H9 (cell line): Measurements from ENCODE around the gene TOP3B. TPM values are rescaled to one million over a fixed set of nuclear protein-coding genes. Genes with fewer than 3 reads are reported as not detected.

Experiments used
- DNase-seq: peaks from one replicate; pipeline ENCODE4 v3.0.0-alpha.2; 2017
- H2AFZ ChIP-seq: one replicate; pipeline ENCODE4 v1.6.1; 2013; ENCODE audit warnings: mild to moderate bottlenecking, low read length, control low read depth, moderate library complexity
- H2AK5ac ChIP-seq: 2 replicates; pipeline ENCODE4 v1.6.1; 2013; ENCODE audit warnings: low read length, control low read depth, mixed read lengths; ENCODE audit not compliant: insufficient read length
- H2BK120ac ChIP-seq: one replicate; pipeline ENCODE4 v1.6.1; 2013; ENCODE audit warnings: low read depth, mild to moderate bottlenecking, low read length, control low read depth, inconsistent platforms; ENCODE audit not compliant: poor library complexity, severe bottlenecking
- H2BK12ac ChIP-seq: 2 replicates; pipeline ENCODE4 v1.6.1; 2013; ENCODE audit warnings: low read length, control low read depth, mixed read lengths, low read depth; ENCODE audit not compliant: insufficient read length
- H2BK15ac ChIP-seq: 2 replicates; pipeline ENCODE4 v1.6.1; 2013; ENCODE audit warnings: low read depth, low read length, control low read depth
- H2BK20ac ChIP-seq: one replicate; pipeline ENCODE4 v1.6.1; 2013; ENCODE audit warnings: low read depth, mild to moderate bottlenecking, low read length, control low read depth, inconsistent platforms; ENCODE audit not compliant: poor library complexity, severe bottlenecking
- H2BK5ac ChIP-seq: 2 replicates; pipeline ENCODE4 v1.6.1; 2013; ENCODE audit warnings: low read length, control low read depth, mixed read lengths; ENCODE audit not compliant: insufficient read length
- H3K14ac ChIP-seq: 2 replicates; pipeline ENCODE4 v1.6.1; 2013; ENCODE audit warnings: low read length, control low read depth; ENCODE audit not compliant: insufficient read depth
- H3K18ac ChIP-seq: 2 replicates; pipeline ENCODE4 v1.6.1; 2013; ENCODE audit warnings: low read depth, mild to moderate bottlenecking, mixed read lengths, low read length, control low read depth; ENCODE audit not compliant: insufficient read length
- H3K23ac ChIP-seq: 2 replicates; pipeline ENCODE4 v1.6.1; 2013; ENCODE audit warnings: low read length, control low read depth, mixed read lengths, low read depth; ENCODE audit not compliant: insufficient read length
- H3K23me2 ChIP-seq: 2 replicates; pipeline ENCODE4 v1.6.1; 2013; ENCODE audit warnings: low read depth, mild to moderate bottlenecking, mixed read lengths, low read length, control low read depth; ENCODE audit not compliant: insufficient read length, poor library complexity, severe bottlenecking
- H3K27ac ChIP-seq: 2 replicates; pipeline ENCODE4 v1.5.1; 2013; ENCODE audit warnings: low read length, control low read depth, mixed read lengths, low read depth; ENCODE audit not compliant: insufficient read length
- H3K27me3 ChIP-seq: 2 replicates; pipeline ENCODE4 v1.6.1; 2013; ENCODE audit warnings: low read length, control low read depth, inconsistent platforms; ENCODE audit not compliant: insufficient read depth
- H3K4ac ChIP-seq: 2 replicates; pipeline ENCODE4 v1.6.1; 2013; ENCODE audit warnings: low read depth, mild to moderate bottlenecking, control low read depth, inconsistent platforms, low read length, moderate library complexity
- H3K4me1 ChIP-seq: 2 replicates; pipeline ENCODE4 v1.6.1; 2013; ENCODE audit warnings: low read length, control low read depth, inconsistent platforms; ENCODE audit not compliant: insufficient read depth
- H3K4me2 ChIP-seq: 2 replicates; pipeline ENCODE4 v1.6.1; 2013; ENCODE audit warnings: low read length, control low read depth, mixed read lengths; ENCODE audit not compliant: insufficient read length, insufficient read depth
- H3K56ac ChIP-seq: 2 replicates; pipeline ENCODE4 v1.6.1; 2013; ENCODE audit warnings: low read depth, mild to moderate bottlenecking, mixed read lengths, low read length, control low read depth; ENCODE audit not compliant: insufficient read length
- H3K79me1 ChIP-seq: 2 replicates; pipeline ENCODE4 v1.6.1; 2013; ENCODE audit warnings: low read depth, mild to moderate bottlenecking, moderate library complexity, low read length, control low read depth, inconsistent platforms; ENCODE audit not compliant: insufficient read depth, poor library complexity, severe bottlenecking
- H3K79me2 ChIP-seq: 2 replicates; pipeline ENCODE4 v1.6.1; 2013; ENCODE audit warnings: low read length, control low read depth, inconsistent platforms; ENCODE audit not compliant: insufficient read depth
- H3K9ac ChIP-seq: 2 replicates; pipeline ENCODE4 v1.6.1; 2013; ENCODE audit warnings: low read length, control low read depth, mixed read lengths; ENCODE audit not compliant: insufficient read length; ENCODE audit errors: extremely low read depth
- H3K9me3 ChIP-seq: one replicate; pipeline ENCODE4 v1.6.1; 2013; ENCODE audit warnings: low read depth, low read length, inconsistent platforms; ENCODE audit not compliant: control insufficient read depth
- H3T11ph ChIP-seq: one replicate; pipeline ENCODE4 v1.6.1; 2013; ENCODE audit warnings: mild to moderate bottlenecking, low read length, control low read depth, inconsistent platforms
- H4K20me1 ChIP-seq: one replicate; pipeline ENCODE4 v1.6.1; 2013; ENCODE audit not compliant: control insufficient read depth, insufficient read length, insufficient read depth
- H4K5ac ChIP-seq: 2 replicates; pipeline ENCODE4 v1.6.1; 2013; ENCODE audit warnings: low read depth, mild to moderate bottlenecking, mixed read lengths, low read length, control low read depth; ENCODE audit not compliant: insufficient read length
- H4K8ac ChIP-seq: replicated peaks from 2 replicates; pipeline ENCODE4 v1.6.1; 2013; ENCODE audit warnings: low read length, control low read depth, mixed read lengths, low read depth; ENCODE audit not compliant: insufficient read length
- H4K91ac ChIP-seq: 2 replicates; pipeline ENCODE4 v1.6.1; 2013; ENCODE audit warnings: low read depth, mild to moderate bottlenecking, moderate library complexity, mixed read lengths, low read length, control low read depth; ENCODE audit not compliant: insufficient read length
- H3K27ac Mint-ChIP-seq, 3 experiments: 2 replicates in 2 of 3; 3 replicates in 1 of 3; pipeline ENCODE4 v1.8.0; 2020 to 2021; ENCODE audit warnings: mixed read lengths in 3 of 3, mild to moderate bottlenecking in 1 of 3, moderate library complexity in 1 of 3
- H3K27me3 Mint-ChIP-seq: 2 replicates; pipeline ENCODE4 v1.8.0; 2021; ENCODE audit warnings: low read depth, mild to moderate bottlenecking, moderate library complexity, mixed read lengths
- H3K36me3 Mint-ChIP-seq, 3 experiments: 2 replicates in 2 of 3; 3 replicates in 1 of 3; pipeline ENCODE4 v1.8.0; 2020 to 2021; ENCODE audit warnings: low read depth in 3 of 3, mixed read lengths in 3 of 3; ENCODE audit not compliant: insufficient read depth in 1 of 3
- H3K4me1 Mint-ChIP-seq, 2 experiments: 2 replicates each; pipeline ENCODE4 v1.8.0; 2020; ENCODE audit warnings: mixed read lengths in 2 of 2
- H3K4me3 Mint-ChIP-seq, 2 experiments: 2 replicates in 1 of 2; 3 replicates in 1 of 2; pipeline ENCODE4 v1.8.0; 2020 to 2021; ENCODE audit warnings: mild to moderate bottlenecking in 2 of 2, mixed read lengths in 2 of 2, moderate library complexity in 1 of 2
- H3K9me3 Mint-ChIP-seq, 2 experiments: 2 replicates in 1 of 2; 3 replicates in 1 of 2; pipeline ENCODE4 v1.8.0; 2020; ENCODE audit warnings: mild to moderate bottlenecking in 2 of 2, mixed read lengths in 2 of 2, moderate library complexity in 1 of 2
- CTCF ChIP-seq: fragments of 200-600 bp; sonication (generic); conservative IDR thresholded peaks from 3 replicates; pipeline ENCODE4 v1.8.0; 2021; ENCODE audit warnings: antibody characterized with exemption, mild to moderate bottlenecking
- WGBS: extraction: QIAGEN DNeasy Blood & Tissue Kit; methylation state at CpG from one replicate; pipeline ENCODE4 v1.1.7; 2013; ENCODE audit warnings: missing lambda C conversion rate, low lambda C conversion rate, mixed read lengths; ENCODE audit not compliant: insufficient read length; ENCODE audit errors: extremely low coverage; 5-methylcytosine and 5-hydroxymethylcytosine counted together
- total RNA-seq: library from RNA; stranded (reverse); gene quantifications from 2 replicates; pipeline ENCODE4 v1.2.1, GENCODE V29; 2021

Gene TOP3B
- total RNA-seq, 1 experiment from 2014 or later: 55.2 TPM

GRCh38 chr22:21964234-21964633 is 18.4 kb downstream of the TOP3B start:
- Histone ChIP-seq H2BK15ac (no peak overlapping the region), H3K56ac (no peak overlapping the region), H4K91ac (no peak overlapping the region), H3K4me1 (no peaks in the 10 kb centered on the region), H3K79me1 (no peaks in the 10 kb centered on the region), H3K9ac (no peak overlapping the region), H3K14ac (no peak overlapping the region), H3K23ac (no peak overlapping the region), H4K8ac (no peak overlapping the region), H3K79me2 (no peaks in the 10 kb centered on the region), H2BK20ac (no peak overlapping the region), H2AK5ac (no peak overlapping the region), H3K27me3 (no peaks in the 10 kb centered on the region), H3T11ph (no peak overlapping the region), H2BK120ac (no peak overlapping the region), H3K18ac (no peak overlapping the region), H2AFZ (no peak overlapping the region), H3K4me2 (no peak overlapping the region), H3K9me3 (no peaks in the 10 kb centered on the region), H3K27ac (no peak overlapping the region), H2BK5ac (no peak overlapping the region), H3K4ac (no peak overlapping the region), H3K23me2 (peaks cover 3% of the 10 kb centered on the region), H4K20me1 (no peaks in the 10 kb centered on the region), H4K5ac (no peak overlapping the region), H2BK12ac (no peak overlapping the region)
- H3K4me3 Mint-ChIP-seq: no peak overlapping the region
- no peak for DNase-seq
- no peak overlapping the region for H3K27ac Mint-ChIP-seq
- H3K27me3 Mint-ChIP-seq: peaks cover 2% of the 10 kb centered on the region; the same call in 1 of the 2 replicates
- WGBS: no CpG with 5 or more reads among the region's 15 CpGs
- TF ChIP-seq CTCF: no peak
- no peaks in the 10 kb centered on the region for H3K4me1 Mint-ChIP-seq
- no peaks in the 10 kb centered on the region; a peak in 1 of 5 replicates for H3K9me3 Mint-ChIP-seq
- H3K36me3 Mint-ChIP-seq: peaks cover 53 to 86% (median 74%) of the 10 kb centered on the region in 3 experiments
